HepG2 (cell line): ENCODE results near the gene DNAJC9. TPM values are rescaled to one million over a fixed set of nuclear protein-coding genes. Genes with fewer than 3 reads are reported as not detected.
A peak's percentile ranks its signal among the peaks of the same experiment; 100 is the strongest.

ENCODE experiments used
- BORCS8-MEF2B ChIP-seq: sonication (generic); formaldehyde crosslinking; IDR thresholded peaks from 2 replicates; pipeline ENCODE4 v1.8.0; 2022; ENCODE audit warnings: mild to moderate bottlenecking, missing genetic modification reagents
- DZIP1 ChIP-seq: sonication (generic); formaldehyde crosslinking; IDR thresholded peaks from 2 replicates; pipeline ENCODE4 v1.5.0; 2020; ENCODE audit warnings: mild to moderate bottlenecking, missing genetic modification reagents
- FOXA3 ChIP-seq: IDR thresholded peaks from 2 replicates; pipeline ENCODE4 v1.6.1; 2016; ENCODE audit warnings: missing genetic modification reagents, missing compliant biosample characterization
- HOMEZ ChIP-seq: IDR thresholded peaks from 2 replicates; pipeline ENCODE4 v1.6.1; 2016; ENCODE audit warnings: low read depth
- MAF1 ChIP-seq: sonication (generic); formaldehyde crosslinking; IDR thresholded peaks from 2 replicates; pipeline ENCODE4 v1.5.0; 2020; ENCODE audit warnings: missing genetic modification reagents, borderline replicate concordance
- MBD4 ChIP-seq: IDR thresholded peaks from 2 replicates; pipeline ENCODE4 v1.6.1; 2012; ENCODE audit warnings: low read length, inconsistent platforms, borderline replicate concordance
- MED13 ChIP-seq: sonication (generic); formaldehyde crosslinking; IDR thresholded peaks from 2 replicates; pipeline ENCODE4 v1.5.0; 2020; ENCODE audit warnings: missing genetic modification reagents
- NAIF1 ChIP-seq: sonication (generic); formaldehyde crosslinking; IDR thresholded peaks from 2 replicates; pipeline ENCODE4 v1.5.0; 2020; ENCODE audit warnings: mild to moderate bottlenecking, missing genetic modification reagents, borderline replicate concordance
- POLR2A ChIP-seq, 2 experiments: IDR thresholded peaks; 2 replicates each; pipeline ENCODE4 v1.6.1; 2011; ENCODE audit warnings: low read depth in 2 of 2, low read length in 2 of 2, mild to moderate bottlenecking in 1 of 2, moderate library complexity in 1 of 2; ENCODE audit not compliant: insufficient read depth in 1 of 2
- RELA ChIP-seq: sonication (generic); formaldehyde crosslinking; IDR thresholded peaks from 2 replicates; pipeline ENCODE4 v1.4.0; 2020; ENCODE audit warnings: missing genetic modification reagents
- RFX5 ChIP-seq: IDR thresholded peaks from 2 replicates; pipeline ENCODE4 v1.6.1; 2011; ENCODE audit warnings: low read depth, low read length, improper control_type of control experiment
- SALL2 ChIP-seq: sonication (generic); formaldehyde crosslinking; IDR thresholded peaks from 2 replicates; pipeline ENCODE4 v1.8.1; 2023; ENCODE audit warnings: mild to moderate bottlenecking, missing genetic modification reagents, inconsistent platforms
- TOPORS ChIP-seq: sonication (generic); formaldehyde crosslinking; IDR thresholded peaks from 2 replicates; pipeline ENCODE4 v1.8.0; 2023; ENCODE audit warnings: mild to moderate bottlenecking, missing genetic modification reagents
- TSC22D2 ChIP-seq: sonication (generic); formaldehyde crosslinking; IDR thresholded peaks from 2 replicates; pipeline ENCODE4 v1.5.1; 2020; ENCODE audit warnings: missing genetic modification reagents, mild to moderate bottlenecking, borderline replicate concordance
- ZBTB8A ChIP-seq: sonication (generic); formaldehyde crosslinking; IDR thresholded peaks from 2 replicates; pipeline ENCODE4 v1.4.0; 2020; ENCODE audit warnings: mild to moderate bottlenecking, low read depth, missing genetic modification reagents, borderline replicate concordance
- ZFP36L2 ChIP-seq: sonication (generic); formaldehyde crosslinking; IDR thresholded peaks from 2 replicates; pipeline ENCODE4 v1.4.0; 2020; ENCODE audit warnings: missing genetic modification reagents
- ZNF180 ChIP-seq: sonication (generic); formaldehyde crosslinking; IDR thresholded peaks from 2 replicates; pipeline ENCODE4 v1.4.0; 2020; ENCODE audit warnings: low read depth, missing genetic modification reagents, borderline replicate concordance
- ZNF317 ChIP-seq: sonication (generic); formaldehyde crosslinking; IDR thresholded peaks from 2 replicates; pipeline ENCODE4 v1.5.0; 2020; ENCODE audit warnings: mild to moderate bottlenecking, missing genetic modification reagents
- ZNF362 ChIP-seq: sonication (generic); formaldehyde crosslinking; IDR thresholded peaks from 2 replicates; pipeline ENCODE4 v1.4.0; 2020; ENCODE audit warnings: missing genetic modification reagents, mild to moderate bottlenecking, borderline replicate concordance
- ZNF446 ChIP-seq: sonication (generic); formaldehyde crosslinking; IDR thresholded peaks from 2 replicates; pipeline ENCODE4 v1.5.0; 2020; ENCODE audit warnings: mild to moderate bottlenecking, missing genetic modification reagents
- ZNF484 ChIP-seq: sonication (generic); formaldehyde crosslinking; IDR thresholded peaks from 2 replicates; pipeline ENCODE4 v1.5.1; 2020; ENCODE audit warnings: mild to moderate bottlenecking, low read depth, missing genetic modification reagents, borderline replicate concordance
- ZNF549 ChIP-seq: sonication (generic); formaldehyde crosslinking; IDR thresholded peaks from 2 replicates; pipeline ENCODE4 v1.5.0; 2020; ENCODE audit warnings: missing genetic modification reagents
- ZNF678 ChIP-seq: sonication (generic); formaldehyde crosslinking; IDR thresholded peaks from 2 replicates; pipeline ENCODE4 v1.4.0; 2020; ENCODE audit warnings: mild to moderate bottlenecking, missing genetic modification reagents
- ZNF704 ChIP-seq: sonication (generic); formaldehyde crosslinking; IDR thresholded peaks from 2 replicates; pipeline ENCODE4 v1.8.1; 2023; ENCODE audit warnings: mild to moderate bottlenecking, inconsistent platforms, moderate library complexity, missing genetic modification reagents, borderline replicate concordance
- polyA plus RNA-seq, 8 experiments: library from polyadenylated mRNA; depleted of rRNA in 3 of 8; stranded (reverse) in 7 of 8; unstranded in 1 of 8; fragments of >200 nt; fragmentation: Illumina TruSeq in 4 of 8; extraction: Trizol in 4 of 8; gene quantifications; 2 replicates each; pipeline versions ENCODE4 v1.2.1 to v1.2.3, GENCODE V29; 2011 to 2016; ENCODE audit warnings: low read depth in 4 of 8, missing spikeins in 1 of 8, mixed read lengths in 1 of 8; ENCODE audit not compliant: insufficient read depth in 1 of 8
- total RNA-seq, 5 experiments: library from RNA; depleted of rRNA; stranded (reverse); fragments of >200 nt; fragmentation: Illumina TruSeq; extraction: Trizol; gene quantifications; 2 replicates each; pipeline ENCODE4 v1.2.3, GENCODE V29; 2016; ENCODE audit warnings: low read depth in 1 of 5

The DNAJC9 gene
- total and polyA plus RNA-seq, 2 of the 13 experiments (the other 11 are each of a cell fraction or from before 2014, with no cell fraction given): 15.9 to 60.3 TPM

GRCh38 chr10:73251683-73252444 lies 4.8 kb upstream of the DNAJC9 start (continued):
- 0 out of 2 replicates have a peak, but pooled peaks have one; percentile 40 for TF ChIP-seq MED13 (CRISPR knock-in tag)
- no peak for TF ChIP-seq ZNF484 (CRISPR knock-in tag)
- no peak for TF ChIP-seq BORCS8-MEF2B (CRISPR knock-in tag)
- peak; percentile 77; the same call in 1 of the 2 replicates for TF ChIP-seq ZNF180
- TF ChIP-seq TOPORS (CRISPR knock-in tag): no peak
- TF ChIP-seq RELA: no peak
- 0 out of 2 replicates have a peak, but pooled peaks have one; percentile 19 for TF ChIP-seq ZNF549 (CRISPR knock-in tag)
- TF ChIP-seq SALL2 (CRISPR knock-in tag): no peak
- no peak for TF ChIP-seq TSC22D2 (CRISPR knock-in tag)
- 0 out of 2 replicates have a peak, but pooled peaks have one; percentile 13 for TF ChIP-seq MAF1 (CRISPR knock-in tag)
- TF ChIP-seq MBD4: no peak
- 0 out of 2 replicates have a peak, but pooled peaks have one; percentile 4 for TF ChIP-seq NAIF1 (CRISPR knock-in tag)
- TF ChIP-seq ZFP36L2: 0 out of 2 replicates have a peak, but pooled peaks have one; percentile 16
- no peak for TF ChIP-seq ZNF704 (CRISPR knock-in tag)
- TF ChIP-seq FOXA3 (CRISPR knock-in tag): no peak
- TF ChIP-seq ZNF362 (CRISPR knock-in tag): 0 out of 2 replicates have a peak, but pooled peaks have one; percentile 22
- no peak for TF ChIP-seq HOMEZ (CRISPR knock-in tag)
- no peak for TF ChIP-seq DZIP1 (CRISPR knock-in tag)
- TF ChIP-seq POLR2A (IDR thresholded peaks at IDR 0.05; ENCODE audit: insufficient read depth in 1 of 2, low read depth in 2 of 2, low read length in 2 of 2): peak; percentile 51 to 89; a peak in 3 of 4 replicates
- no peak for TF ChIP-seq ZNF446 (CRISPR knock-in tag)
- peak; percentile 78; the same call in 1 of the 2 replicates for TF ChIP-seq ZBTB8A (CRISPR knock-in tag)
- TF ChIP-seq ZNF678 (CRISPR knock-in tag): 0 out of 2 replicates have a peak, but pooled peaks have one; percentile 25
- TF ChIP-seq ZNF317 (CRISPR knock-in tag): no peak
- peak; percentile 40; the same call in 1 of the 2 replicates for TF ChIP-seq RFX5
- TF ChIP-seq, all 625 proteins: peak for 40
